HEK293 (cell line): Measurements from ENCODE around the gene UBXN1.

Source experiments
- CTCF ChIA-PET: fragments of 350-600 bp; formaldehyde crosslinking; extraction: SDS; loops from one replicate; lab custom pipeline; 2021; ENCODE audit warnings: antibody characterized with exemption; lab: Yijun Ruan, JAX
- POLR2A ChIA-PET: fragments of 300-600 bp; formaldehyde crosslinking; extraction: SDS; loops from one replicate; lab custom pipeline; 2020; ENCODE audit warnings: antibody characterized with exemption, inconsistent platforms; lab: Yijun Ruan, JAX
- H3K27ac ChIP-seq: fragments of 200-500 bp; sonication (Bioruptor generic); 2 replicates; pipeline ENCODE4 v1.5.1; 2014; ENCODE audit warnings: low read depth, low read length, control low read depth, inconsistent platforms; ENCODE audit errors: extremely low read depth
- H3K36me3 ChIP-seq, 2 experiments: fragments of 200-500 bp in 1 of 2; sonication (Bioruptor generic) in 1 of 2; 1 replicate in 1 of 2; 2 replicates in 1 of 2; pipeline ENCODE4 v1.5.1; 2014 to 2017; ENCODE audit warnings: inconsistent platforms in 2 of 2, low read length in 2 of 2; ENCODE audit not compliant: control insufficient read depth in 2 of 2, insufficient read depth in 1 of 2
- H3K4me1 ChIP-seq: fragments of 200-500 bp; sonication (Bioruptor generic); 2 replicates; pipeline ENCODE4 v1.5.1; 2014; ENCODE audit warnings: mild to moderate bottlenecking, low read length, inconsistent platforms; ENCODE audit not compliant: control insufficient read depth, insufficient read depth
- H3K4me3 ChIP-seq: 2 replicates; pipeline ENCODE4 v1.5.1; 2011; ENCODE audit warnings: low read depth, mild to moderate bottlenecking, control low read depth, low read length, moderate library complexity
- H3K9me3 ChIP-seq: fragments of 200-500 bp; sonication (Bioruptor generic); 2 replicates; pipeline ENCODE4 v1.5.1; 2014; ENCODE audit warnings: low read depth, low read length, inconsistent platforms; ENCODE audit not compliant: control insufficient read depth, insufficient read depth
- CTCF ChIP-seq: fragments of 450-650 bp; formaldehyde crosslinking; IDR thresholded peaks from 2 replicates; pipeline ENCODE4 v1.5.1; 2016; ENCODE audit warnings: missing biosample characterization, missing genetic modification characterization
- HOXD13 ChIP-seq: sonication (generic); formaldehyde crosslinking; IDR thresholded peaks from 2 replicates; pipeline ENCODE4 v1.8.0; 2022; ENCODE audit warnings: missing genetic modification reagents, borderline replicate concordance
- IKZF3 ChIP-seq: fragments of 450-650 bp; IDR thresholded peaks from 2 replicates; pipeline ENCODE4 v1.5.0; 2018; ENCODE audit warnings: missing biosample characterization, mild to moderate bottlenecking, missing genetic modification characterization, moderate library complexity
- INSM2 ChIP-seq: fragments of 450-650 bp; formaldehyde crosslinking; IDR thresholded peaks from 2 replicates; pipeline ENCODE4 v1.5.1; 2016; ENCODE audit warnings: missing biosample characterization, missing genetic modification characterization
- KLF7 ChIP-seq: fragments of 450-650 bp; formaldehyde crosslinking; IDR thresholded peaks from 2 replicates; pipeline ENCODE4 v1.5.1; 2016; ENCODE audit warnings: missing biosample characterization, missing genetic modification characterization, borderline replicate concordance
- YY1 ChIP-seq: fragments of 450-650 bp; formaldehyde crosslinking; IDR thresholded peaks from 2 replicates; pipeline ENCODE4 v1.5.1; 2018; ENCODE audit warnings: missing biosample characterization, missing genetic modification characterization
- ZBTB17 ChIP-seq: fragments of 450-650 bp; formaldehyde crosslinking; IDR thresholded peaks from 2 replicates; pipeline ENCODE4 v1.5.1; 2016; ENCODE audit warnings: missing biosample characterization, missing genetic modification characterization
- ZBTB20 ChIP-seq: fragments of 450-650 bp; formaldehyde crosslinking; IDR thresholded peaks from 2 replicates; pipeline ENCODE4 v1.5.1; 2016; ENCODE audit warnings: missing biosample characterization, missing genetic modification characterization
- ZBTB21 ChIP-seq: fragments of 450-650 bp; formaldehyde crosslinking; IDR thresholded peaks from 2 replicates; pipeline ENCODE4 v1.5.1; 2017; ENCODE audit warnings: missing biosample characterization, missing genetic modification characterization
- ZFP41 ChIP-seq: fragments of 450-650 bp; formaldehyde crosslinking; IDR thresholded peaks from 2 replicates; pipeline ENCODE4 v1.5.1; 2016; ENCODE audit warnings: missing biosample characterization, missing genetic modification characterization, borderline replicate concordance
- ZNF132 ChIP-seq: fragments of 450-650 bp; formaldehyde crosslinking; IDR thresholded peaks from 2 replicates; pipeline ENCODE4 v1.5.1; 2017; ENCODE audit warnings: missing biosample characterization, missing genetic modification characterization, borderline replicate concordance
- ZNF175 ChIP-seq: fragments of 450-650 bp; formaldehyde crosslinking; IDR thresholded peaks from 2 replicates; pipeline ENCODE4 v1.5.1; 2016; ENCODE audit warnings: missing biosample characterization, missing genetic modification characterization
- ZNF23 ChIP-seq: fragments of 450-650 bp; formaldehyde crosslinking; IDR thresholded peaks from 2 replicates; pipeline ENCODE4 v1.5.1; 2016; ENCODE audit warnings: missing biosample characterization, missing genetic modification characterization, borderline replicate concordance
- ZNF311 ChIP-seq: fragments of 450-650 bp; formaldehyde crosslinking; IDR thresholded peaks from 2 replicates; pipeline ENCODE4 v1.5.1; 2017; ENCODE audit warnings: missing biosample characterization, missing genetic modification characterization, borderline replicate concordance
- ZNF48 ChIP-seq: fragments of 450-650 bp; formaldehyde crosslinking; IDR thresholded peaks from 2 replicates; pipeline ENCODE4 v1.5.1; 2016; ENCODE audit warnings: missing biosample characterization, missing genetic modification characterization
- ZNF510 ChIP-seq: fragments of 450-650 bp; formaldehyde crosslinking; IDR thresholded peaks from 2 replicates; pipeline ENCODE4 v1.5.1; 2018; ENCODE audit warnings: mild to moderate bottlenecking, missing genetic modification characterization, missing biosample characterization; ENCODE audit not compliant: insufficient replicate concordance
- ZNF521 ChIP-seq: fragments of 450-650 bp; formaldehyde crosslinking; IDR thresholded peaks from 2 replicates; pipeline ENCODE4 v1.5.1; 2017; ENCODE audit warnings: missing biosample characterization, mild to moderate bottlenecking, missing genetic modification characterization
- ZNF544 ChIP-seq: fragments of 450-650 bp; formaldehyde crosslinking; IDR thresholded peaks from 2 replicates; pipeline ENCODE4 v1.5.0; 2017; ENCODE audit warnings: missing biosample characterization, missing genetic modification characterization
- ZNF629 ChIP-seq: fragments of 450-650 bp; formaldehyde crosslinking; IDR thresholded peaks from 2 replicates; pipeline ENCODE4 v1.5.1; 2017; ENCODE audit warnings: missing biosample characterization, missing genetic modification characterization
- ZNF658 ChIP-seq: fragments of 450-650 bp; formaldehyde crosslinking; IDR thresholded peaks from 2 replicates; pipeline ENCODE4; 2016; ENCODE audit warnings: missing biosample characterization, missing genetic modification characterization
- ZNF701 ChIP-seq: fragments of 450-650 bp; formaldehyde crosslinking; IDR thresholded peaks from 2 replicates; pipeline ENCODE4 v1.5.1; 2016; ENCODE audit warnings: missing biosample characterization, missing genetic modification characterization
- ZNF792 ChIP-seq: fragments of 450-650 bp; formaldehyde crosslinking; IDR thresholded peaks from 2 replicates; pipeline ENCODE4 v1.5.1; 2016; ENCODE audit warnings: missing biosample characterization, missing genetic modification characterization

Gene UBXN1

GRCh38 chr11:62678433-62678769 lies 472 bp downstream of the UBXN1 start:
- H3K9me3 ChIP-seq: no peaks in the 10 kb centered on the region
- peaks cover 3 to 39% of the 10 kb centered on the region in 2 experiments; a peak in 2 of 3 replicates for H3K36me3 ChIP-seq
- CTCF ChIA-PET: interaction anchor here (0.7 kb wide), 1 partner anchor 364 kb away, joined by 3 read pairs; no protein-coding TSS in a partner anchor
- POLR2A ChIA-PET: interaction anchor here (0.5 to 3.5 kb wide), 7 partner anchors 13 to 178 kb away, joined by 3 to 24 read pairs (median 4); partner anchors contain the start of genes BSCL2, C11orf98, CSKMT and INTS5
- H3K4me3 ChIP-seq: peak overlapping the region; percentile 90
- TF ChIP-seq CTCF (no peak), ZNF175 (tag by site-specific recombination) (no peak), ZNF792 (tag by site-specific recombination) (no peak), ZNF311 (tag by site-specific recombination) (no peak), ZFP41 (tag by site-specific recombination) (no peak), ZNF544 (no peak), HOXD13 (no peak), IKZF3 (tag by site-specific recombination) (no peak), ZBTB17 (no peak), ZNF510 (no peak)
- peaks cover 8% of the 10 kb centered on the region for H3K4me1 ChIP-seq
- H3K27ac ChIP-seq: peak overlapping the region; percentile 62

GRCh38 chr11:62677714-62678113 lies 1.2 kb downstream of the UBXN1 start:
- no peak for TF ChIP-seq CTCF
- TF ChIP-seq ZBTB17: peak; percentile 96
- no peak for TF ChIP-seq YY1 (tag by site-specific recombination)
- H3K27ac ChIP-seq: no peak overlapping the region
- CTCF ChIA-PET: interaction anchor here (0.6 to 3.0 kb wide), 3 partner anchors 12 to 17 kb away, joined by 3 to 10 read pairs (median 9); partner anchors contain the start of genes C11orf98 and CSKMT
- peaks cover 8% of the 10 kb centered on the region for H3K4me1 ChIP-seq
- H3K36me3 ChIP-seq: peaks cover 3 to 44% of the 10 kb centered on the region in 2 experiments; a peak in 2 of 3 replicates
- POLR2A ChIA-PET: interaction anchor here (1.0 to 7.2 kb wide), 6 partner anchors 11 to 76 kb away, joined by 3 to 67 read pairs (median 6); partner anchors contain the start of genes B3GAT3, C11orf98, CSKMT and GANAB
- H3K9me3 ChIP-seq: no peaks in the 10 kb centered on the region
- H3K4me3 ChIP-seq: peak overlapping the region; percentile 90

- peaks cover 8% of the 10 kb centered on the region for H3K4me1 ChIP-seq
- no peak overlapping the region for H3K27ac ChIP-seq
- ChIA-PET POLR2A (interaction anchor here (0.8 to 7.2 kb wide), 8 partner anchors 10 to 110 kb away, joined by 3 to 67 read pairs (median 6); partner anchors contain the start of genes B3GAT3, C11orf98, CSKMT and GANAB), CTCF (interaction anchor here (0.5 to 3.0 kb wide), 7 partner anchors 12 to 215 kb away, joined by 3 to 10 read pairs (median 4); partner anchors contain the start of genes C11orf98 and CSKMT)
- no peaks in the 10 kb centered on the region for H3K9me3 ChIP-seq
- H3K4me3 ChIP-seq: no peak overlapping the region
- peaks cover 3 to 44% of the 10 kb centered on the region in 2 experiments; a peak in 2 of 3 replicates for H3K36me3 ChIP-seq
- TF ChIP-seq ZNF132 (tag by site-specific recombination): no peak
- no peak for TF ChIP-seq ZBTB17
- no peak for TF ChIP-seq ZNF701 (tag by site-specific recombination)
- no peak for TF ChIP-seq ZNF629 (tag by site-specific recombination)
- TF ChIP-seq ZNF658 (tag by site-specific recombination): no peak
- TF ChIP-seq ZNF48 (tag by site-specific recombination): no peak
- no peak for TF ChIP-seq ZNF521
- no peak for TF ChIP-seq INSM2
- no peak for TF ChIP-seq KLF7 (tag by site-specific recombination)
- no peak for TF ChIP-seq ZNF23 (tag by site-specific recombination)
- no peak for TF ChIP-seq ZBTB21 (tag by site-specific recombination)
- TF ChIP-seq ZBTB20: 0 out of 2 replicates have a peak, but pooled peaks have one; percentile 34
These were observed 1.7 kb downstream of the UBXN1 start for GRCh38 chr11:62677156-62677555.
